Stimulated activated CD8-positive, alpha-beta memory T cell treated with anti-CD3 and anti-CD28 coated beads, Interleukin-4, amount 100 ng/mL, for 4 hours (primary cell): Measurements from ENCODE around the gene CTSH.

Experiments
- DNase-seq, 2 donors: peaks; one replicate each; pipeline ENCODE4 v3.0.0-alpha.2; 2020; ENCODE audit warnings: low read depth in 2 of 2, low spot score in 1 of 2

Gene CTSH

GRCh38 chr15:78977591-78978347 is 32.9 kb upstream of the CTSH start:
- DNase-seq, result no peak

GRCh38 chr15:78977091-78977571 is 32.3 kb upstream of the CTSH start:
- DNase-seq, result no peak

GRCh38 chr15:78976691-78977090 is 31.8 kb upstream of the CTSH start:
- DNase-seq, result no peak

- no peak for DNase-seq
Measured at GRCh38 chr15:78974272-78974918, 29.5 kb upstream of the CTSH start.

GRCh38 chr15:78969687-78970349 is 25.0 kb upstream of the CTSH start:
- DNase-seq, result no peak

- DNase-seq, result no peak
Measured at GRCh38 chr15:78968539-78969271, 23.9 kb upstream of the CTSH start.

GRCh38 chr15:78968114-78968513 is 23.3 kb upstream of the CTSH start:
- DNase-seq, result no peak

GRCh38 chr15:78960308-78960707 is 15.5 kb upstream of the CTSH start:
- DNase-seq, result no peak

GRCh38 chr15:78959360-78959759 is 14.5 kb upstream of the CTSH start:
- no peak for DNase-seq

GRCh38 chr15:78957416-78958093 is 12.7 kb upstream of the CTSH start:
- no peak for DNase-seq

- no peak for DNase-seq
Measured at GRCh38 chr15:78956937-78957336, 12.1 kb upstream of the CTSH start.

- DNase-seq, result no peak
Measured at GRCh38 chr15:78955355-78955754, 10.5 kb upstream of the CTSH start.

GRCh38 chr15:78951841-78952238 is 7.0 kb upstream of the CTSH start:
- no peak for DNase-seq

- no peak for DNase-seq
Measured at GRCh38 chr15:78950902-78951840, 6.3 kb upstream of the CTSH start.

GRCh38 chr15:78950343-78950742 is 5.5 kb upstream of the CTSH start:
- no peak for DNase-seq

GRCh38 chr15:78949461-78949860 is 4.6 kb upstream of the CTSH start:
- DNase-seq, result no peak

GRCh38 chr15:78947506-78947905 is 2.7 kb upstream of the CTSH start:
- no peak for DNase-seq

- DNase-seq, result no peak
Measured at GRCh38 chr15:78946493-78946892, 1.6 kb upstream of the CTSH start.

- DNase-seq, result no peak
Measured at GRCh38 chr15:78944202-78944625, 632 bp downstream of the CTSH start.

GRCh38 chr15:78943692-78944091 is 1.2 kb downstream of the CTSH start:
- no peak for DNase-seq
